ENCODE data around the gene TMEM200C. TPM values are rescaled to one million over a fixed set of nuclear protein-coding genes. Genes with fewer than 3 reads are reported as not detected.

The TMEM200C gene
- total and polyA plus RNA-seq, 2 donors (not counting 3 experiments of a cell fraction or from before 2014, with no cell fraction given) = 0.07 TPM; not detected in 1

DNA sequence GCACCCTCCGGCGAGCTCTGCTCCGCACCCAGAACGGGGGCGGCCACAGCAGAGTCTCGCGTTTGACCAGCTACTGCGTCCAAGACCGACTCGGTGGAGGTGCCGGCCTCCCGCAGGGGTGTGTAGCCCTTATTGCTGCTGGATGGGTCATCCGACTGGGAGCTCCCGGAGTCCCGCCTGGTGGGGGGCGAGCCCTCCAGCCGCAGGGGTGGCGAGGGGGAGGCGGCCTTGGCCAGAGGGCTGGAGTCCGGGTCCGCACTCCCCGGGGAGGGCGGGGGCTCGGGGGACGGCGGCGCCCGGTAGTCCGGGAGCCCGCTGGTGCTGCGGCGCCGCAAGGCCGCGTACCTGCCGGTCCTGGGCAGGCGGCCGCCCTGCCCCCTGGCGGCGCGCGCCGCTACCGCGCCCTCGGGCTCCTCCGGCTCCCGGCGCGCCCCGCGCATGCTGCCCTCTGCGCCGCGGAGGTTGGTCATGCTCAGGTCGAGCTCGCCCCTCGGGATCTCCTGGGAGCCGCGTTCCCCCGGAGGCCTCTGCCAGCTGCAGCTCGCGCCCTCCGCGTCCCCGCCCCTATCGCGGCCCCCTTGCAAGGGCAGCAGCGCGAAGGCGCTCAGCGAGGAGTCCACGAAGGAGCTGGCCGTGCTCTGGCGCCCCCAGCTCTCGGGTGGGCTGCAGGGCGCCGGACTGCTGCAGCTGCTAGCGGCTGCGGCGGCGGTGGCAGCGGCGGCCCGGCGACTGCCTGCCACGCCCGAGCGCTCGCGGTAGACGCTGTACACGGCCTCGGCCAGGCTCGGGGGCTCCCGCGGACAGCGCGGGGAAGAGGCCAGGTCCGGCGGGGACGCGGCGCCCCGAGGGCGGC, 4.8 kb downstream of the TMEM200C start:
- Histone ChIP-seq H3K27me3 (ENCODE audit: control insufficient read depth in 2 of 2, insufficient read depth in 2 of 2, low read length in 2 of 2) (peaks cover 37 to 54% of the 10 kb centered on the region in 2 experiments), H3K4me2 (ENCODE audit: insufficient read depth, low read length) (peak overlapping the region; percentile 47), H2AFZ (ENCODE audit: low read depth, low read length) (peak overlapping the region; percentile 84), H3K79me2 (ENCODE audit: control insufficient read depth, insufficient read depth, low read length) (no peaks in the 10 kb centered on the region), H3K9ac (replicated peaks; ENCODE audit: extremely low read depth, insufficient read depth, low read length) (no peak overlapping the region), H3K9me1 (replicated peaks; ENCODE audit: control insufficient read depth, extremely low read depth, insufficient read depth, low read length) (no peaks in the 10 kb centered on the region), H3K36me3 (ENCODE audit: control insufficient read depth in 2 of 2, extremely low read depth in 1 of 2, insufficient read depth in 2 of 2, low read length in 2 of 2) (no peaks in the 10 kb centered on the region), H3K27ac (ENCODE audit: insufficient read depth, low read depth, low read length) (no peak overlapping the region), H3K4me3 (replicated peaks in 1 of 3; ENCODE audit: insufficient read depth in 1 of 3, low read depth in 1 of 3, low read length in 3 of 3) (peak overlapping the region in 2 of 3 experiments; percentile 32 to 34), H3K4me1 (ENCODE audit: control insufficient read depth, extremely low read depth, insufficient read depth, low read length) (peaks cover 3% of the 10 kb centered on the region), H4K20me1 (replicated peaks; ENCODE audit: control insufficient read depth, extremely low read depth, insufficient read depth, low read length) (peaks cover 3% of the 10 kb centered on the region), H3K9me3 (replicated peaks; ENCODE audit: control insufficient read depth, insufficient read depth, low read length) (no peaks in the 10 kb centered on the region)
- intact Hi-C loops (cut with micrococcal nuclease) (loop anchor here (1.0 to 5.0 kb wide), 3 partner anchors 22 to 292 kb away; no protein-coding TSS in a partner anchor), dilution Hi-C loops (cut with MboI; ENCODE audit: extremely low pct_ligation_motif_present, low sequenced_read_pairs) (no loop called here)
- no peak for FAIRE-seq
- BruUV-seq (replicated peaks) = no TSS peak
- DNase-seq (ENCODE audit: low read depth, low spot score) = peak; percentile 15
- ChIA-PET CTCF (interaction anchor here (0.5 to 5.1 kb wide), 25 partner anchors 9 to 996 kb away, joined by 3 to 38 read pairs (median 4); no protein-coding TSS in a partner anchor), POLR2A (no interaction called here)
- no peak for TF ChIP-seq FOS (IDR thresholded peaks at IDR 0.05; ENCODE audit: borderline replicate concordance, insufficient read depth, low read length)
- TF ChIP-seq POLR2AphosphoS5 (IDR thresholded peaks at IDR 0.05; ENCODE audit: insufficient read depth, low read depth, low read length) = no peak
- TF ChIP-seq JUN (IDR thresholded peaks at IDR 0.05; ENCODE audit: borderline replicate concordance, insufficient read depth, insufficient read length, low read depth) = no peak
- TF ChIP-seq GATA2 (IDR thresholded peaks at IDR 0.05; ENCODE audit: insufficient read depth, insufficient read length, low read depth, low read length) = no peak
- TF ChIP-seq EZH2 (IDR thresholded peaks at IDR 0.05; ENCODE audit: borderline replicate concordance, low read depth, low read length, severe bottlenecking) = peak; percentile 69
- TF ChIP-seq, protein P1, sequence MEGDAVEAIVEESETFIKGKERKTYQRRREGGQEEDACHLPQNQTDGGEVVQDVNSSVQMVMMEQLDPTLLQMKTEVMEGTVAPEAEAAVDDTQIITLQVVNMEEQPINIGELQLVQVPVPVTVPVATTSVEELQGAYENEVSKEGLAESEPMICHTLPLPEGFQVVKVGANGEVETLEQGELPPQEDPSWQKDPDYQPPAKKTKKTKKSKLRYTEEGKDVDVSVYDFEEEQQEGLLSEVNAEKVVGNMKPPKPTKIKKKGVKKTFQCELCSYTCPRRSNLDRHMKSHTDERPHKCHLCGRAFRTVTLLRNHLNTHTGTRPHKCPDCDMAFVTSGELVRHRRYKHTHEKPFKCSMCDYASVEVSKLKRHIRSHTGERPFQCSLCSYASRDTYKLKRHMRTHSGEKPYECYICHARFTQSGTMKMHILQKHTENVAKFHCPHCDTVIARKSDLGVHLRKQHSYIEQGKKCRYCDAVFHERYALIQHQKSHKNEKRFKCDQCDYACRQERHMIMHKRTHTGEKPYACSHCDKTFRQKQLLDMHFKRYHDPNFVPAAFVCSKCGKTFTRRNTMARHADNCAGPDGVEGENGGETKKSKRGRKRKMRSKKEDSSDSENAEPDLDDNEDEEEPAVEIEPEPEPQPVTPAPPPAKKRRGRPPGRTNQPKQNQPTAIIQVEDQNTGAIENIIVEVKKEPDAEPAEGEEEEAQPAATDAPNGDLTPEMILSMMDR (IDR thresholded peaks at IDR 0.05; ENCODE audit: extremely low read depth in 1 of 2, insufficient read depth in 1 of 2, low read depth in 1 of 2, low read length in 2 of 2) = peak; percentile 33 to 58
- TF ChIP-seq, protein P2, sequence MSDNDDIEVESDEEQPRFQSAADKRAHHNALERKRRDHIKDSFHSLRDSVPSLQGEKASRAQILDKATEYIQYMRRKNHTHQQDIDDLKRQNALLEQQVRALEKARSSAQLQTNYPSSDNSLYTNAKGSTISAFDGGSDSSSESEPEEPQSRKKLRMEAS (IDR thresholded peaks at IDR 0.05; ENCODE audit: insufficient read depth, insufficient read length) = no peak
